ENCODE results near the gene ABCB7. TPM values are rescaled to one million over a fixed set of nuclear protein-coding genes. Genes with fewer than 3 reads are reported as not detected.

ABCB7 gene
- total and polyA plus RNA-seq, 2 of the 4 experiments (the other 2 are of a cell fraction): 9.3 to 15.8 TPM

DNA sequence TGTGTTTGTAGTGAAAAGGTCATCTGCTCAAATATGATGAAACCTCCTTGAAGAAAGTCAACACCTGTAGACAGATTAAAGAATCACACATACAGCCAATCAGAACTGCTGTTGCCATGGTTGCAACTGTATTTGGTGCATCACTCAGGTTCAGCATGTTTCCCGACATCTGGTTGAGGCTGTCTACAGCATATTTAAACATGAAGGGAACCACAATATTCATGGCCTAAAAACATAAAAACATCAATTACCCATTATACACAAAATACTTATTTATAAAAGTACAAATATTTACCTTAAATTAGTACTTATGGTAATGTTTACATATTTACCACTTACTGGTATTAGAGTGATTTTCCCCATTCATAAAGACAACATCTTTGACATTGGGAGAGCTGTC lies 79.7 kb downstream of the ABCB7 start:
- no peak overlapping the region for H3K23ac ChIP-seq (ENCODE audit: low read depth, low read length)
- no peak overlapping the region for H4K91ac ChIP-seq (ENCODE audit: insufficient read depth, low read depth, low read length)
- H3K4me3 ChIP-seq (ENCODE audit: insufficient read depth, low read depth, low read length): no peak overlapping the region
- H2BK120ac ChIP-seq (ENCODE audit: low read depth, low read length): no peak overlapping the region
- H3K36me3 ChIP-seq (ENCODE audit: control insufficient read depth, insufficient read depth, low read length): no peaks in the 10 kb centered on the region
- H2AK9ac ChIP-seq (replicated peaks; ENCODE audit: low read depth, low read length, poor library complexity): no peak overlapping the region
- H2AFZ ChIP-seq (replicated peaks; ENCODE audit: low read length, poor library complexity): no peak overlapping the region
- H2BK20ac ChIP-seq (ENCODE audit: low read depth, low read length): no peak overlapping the region
- H3K9me3 ChIP-seq (ENCODE audit: control insufficient read depth, insufficient read depth, low read length): no peaks in the 10 kb centered on the region
- no peak overlapping the region for H2AK5ac ChIP-seq (ENCODE audit: low read depth, low read length)
- WGBS, 2 experiments (ENCODE audit: extremely low coverage in 2 of 2, insufficient read length in 1 of 2): no CpG with 5 or more reads among the region's 1 CpG
- no peak overlapping the region for H3K14ac ChIP-seq (replicated peaks; ENCODE audit: low read depth, low read length)
- H3K79me1 ChIP-seq (ENCODE audit: low read depth in 1 of 2, low read length in 2 of 2): no peaks in the 10 kb centered on the region
- H4K20me1 ChIP-seq (ENCODE audit: insufficient read depth, low read length): no peaks in the 10 kb centered on the region
- BruUV-seq (replicated peaks): no TSS peak
- no peak overlapping the region for H2BK15ac ChIP-seq (ENCODE audit: low read depth, low read length)
- ATAC-seq (ENCODE audit: low read depth) (no peak), DNase-seq (no peak)
- H2BK5ac ChIP-seq (ENCODE audit: low read depth, low read length, poor library complexity, severe bottlenecking): no peak overlapping the region
- H3K9ac ChIP-seq (ENCODE audit: low read depth, low read length): no peak overlapping the region
- H3K4me2 ChIP-seq (ENCODE audit: low read depth, low read length): no peak overlapping the region
- dilution Hi-C loops (cut with HindIII; ENCODE audit: low sequenced_read_pairs, unreplicated experiment) (no loop called here), intact Hi-C loops (cut with micrococcal nuclease) (no loop called here), in situ Hi-C loops (cut with MboI; ENCODE audit: low sequenced_read_pairs) (no loop called here)
- H3K27me3 ChIP-seq (ENCODE audit: control insufficient read depth, insufficient read depth, low read length): no peaks in the 10 kb centered on the region; the same call in 1 of the 2 replicates
- H3K56ac ChIP-seq (ENCODE audit: extremely low read depth, insufficient read depth, low read length): no peak overlapping the region
- H4K8ac ChIP-seq (ENCODE audit: low read depth in 2 of 2, low read length in 2 of 2): no peak overlapping the region
- no peak overlapping the region for H3K4ac ChIP-seq (ENCODE audit: low read depth, low read length)
- CTCF ChIA-PET: no interaction called here
- H3K4me1 ChIP-seq (ENCODE audit: control insufficient read depth, insufficient read depth, low read length): no peaks in the 10 kb centered on the region
- H3K18ac ChIP-seq (ENCODE audit: low read depth, low read length): no peak overlapping the region
- H3K27ac ChIP-seq (ENCODE audit: insufficient read depth, low read length): no peak overlapping the region
- TF ChIP-seq CHD1 (IDR thresholded peaks at IDR 0.05; ENCODE audit: low read depth, low read length) (no peak), SMC3 (IDR thresholded peaks at IDR 0.05; ENCODE audit: low read depth, low read length) (no peak), MAFK (IDR thresholded peaks at IDR 0.05; ENCODE audit: low read depth, low read length) (no peak), POLR2A (IDR thresholded peaks at IDR 0.05; ENCODE audit: low read depth, low read length) (no peak)
- POLR2A ChIA-PET (ENCODE audit: unreplicated experiment): no interaction called here
- H3K9me1 ChIP-seq (ENCODE audit: insufficient read depth, low read length): no peaks in the 10 kb centered on the region
- H4K5ac ChIP-seq (ENCODE audit: low read depth, low read length): no peak overlapping the region

All from IMR-90 (cell line).